ENCODE results near the gene KIF4A.

KIF4A gene

GRCh38 chrX:70432936-70433847 is 143.3 kb downstream of the KIF4A start:
- peak overlapping the region; percentile 62 for H3K4me3 ChIP-seq (ENCODE audit: low read depth, low read length)
- TF ChIP-seq CTCF (IDR thresholded peaks at IDR 0.05; ENCODE audit: insufficient read depth, low read depth, low read length, missing control alignments), result no peak
- DNase-seq (ENCODE audit: low read depth), result no peak

GRCh38 chrX:70433848-70434351 is 144.0 kb downstream of the KIF4A start:
- DNase-seq (ENCODE audit: low read depth), result peak; percentile 82
- TF ChIP-seq CTCF (IDR thresholded peaks at IDR 0.05; ENCODE audit: insufficient read depth, low read depth, low read length, missing control alignments), result peak; percentile 73
- peak overlapping the region; percentile 62 for H3K4me3 ChIP-seq (ENCODE audit: low read depth, low read length)

- peak; percentile 88 for DNase-seq (ENCODE audit: low read depth)
- TF ChIP-seq CTCF (IDR thresholded peaks at IDR 0.05; ENCODE audit: insufficient read depth, low read depth, low read length, missing control alignments), result no peak
- H3K4me3 ChIP-seq (ENCODE audit: low read depth, low read length), result peak overlapping the region; percentile 62
These were observed 144.5 kb downstream of the KIF4A start for GRCh38 chrX:70434352-70434866.

GRCh38 chrX:70434914-70435586 is 145.1 kb downstream of the KIF4A start:
- DNase-seq (ENCODE audit: low read depth), result peak; percentile 51
- TF ChIP-seq CTCF (IDR thresholded peaks at IDR 0.05; ENCODE audit: insufficient read depth, low read depth, low read length, missing control alignments), result no peak
- H3K4me3 ChIP-seq (ENCODE audit: low read depth, low read length), result peak overlapping the region; percentile 62

- DNase-seq (ENCODE audit: low read depth), result no peak
- TF ChIP-seq CTCF (IDR thresholded peaks at IDR 0.05; ENCODE audit: insufficient read depth, low read depth, low read length, missing control alignments), result peak; percentile 11
- no peak overlapping the region for H3K4me3 ChIP-seq (ENCODE audit: low read depth, low read length)
These were observed 146.4 kb downstream of the KIF4A start for GRCh38 chrX:70436343-70436742.

GRCh38 chrX:70437011-70437410 is 147.1 kb downstream of the KIF4A start:
- H3K4me3 ChIP-seq (ENCODE audit: low read depth, low read length), result no peak overlapping the region
- no peak for TF ChIP-seq CTCF (IDR thresholded peaks at IDR 0.05; ENCODE audit: insufficient read depth, low read depth, low read length, missing control alignments)
- no peak for DNase-seq (ENCODE audit: low read depth)

Data from GM12865 (cell line).